ENCODE measurements around the gene SELPLG.

- no peak for TF ChIP-seq POLR2A (IDR thresholded peaks at IDR 0.05)
- no peak for TF ChIP-seq CTCF (IDR thresholded peaks at IDR 0.05)
- no peak for TF ChIP-seq POLR2AphosphoS5 (IDR thresholded peaks at IDR 0.05)
- no peak for TF ChIP-seq EP300 (IDR thresholded peaks at IDR 0.05)
These were observed 17.3 kb downstream of the SELPLG start for GRCh38 chr12:108616359-108616758.
